BE2C (cell line): ENCODE measurements around the gene ADCY7.

Source experiments
- DNase-seq: peaks from one replicate; pipeline ENCODE4 v3.0.0-alpha.2; 2020
- H3K27me3 ChIP-seq: fragments of 250-450 bp; sonication (Bioruptor Pico); 2 replicates; pipeline ENCODE4 v1.5.1; 2020; ENCODE audit warnings: mild to moderate bottlenecking
- H3K36me3 ChIP-seq: fragments of 250-450 bp; sonication (Bioruptor Pico); 2 replicates; pipeline ENCODE4 v1.5.1; 2020; ENCODE audit warnings: mild to moderate bottlenecking
- H3K4me1 ChIP-seq: fragments of 250-450 bp; sonication (Bioruptor Pico); 2 replicates; pipeline ENCODE4 v1.5.1; 2020
- H3K4me3 ChIP-seq: 2 replicates; pipeline ENCODE4 v1.5.1; 2011; ENCODE audit warnings: low read depth, low read length
- H3K9me3 ChIP-seq: fragments of 250-450 bp; sonication (Bioruptor Pico); 2 replicates; pipeline ENCODE4 v1.5.1; 2020
- TF ChIP-seq, protein P1 (sequence below): IDR thresholded peaks from 2 replicates; pipeline ENCODE4 v1.5.1; 2012; ENCODE audit warnings: mild to moderate bottlenecking, low read depth, low read length

Gene ADCY7

DNA sequence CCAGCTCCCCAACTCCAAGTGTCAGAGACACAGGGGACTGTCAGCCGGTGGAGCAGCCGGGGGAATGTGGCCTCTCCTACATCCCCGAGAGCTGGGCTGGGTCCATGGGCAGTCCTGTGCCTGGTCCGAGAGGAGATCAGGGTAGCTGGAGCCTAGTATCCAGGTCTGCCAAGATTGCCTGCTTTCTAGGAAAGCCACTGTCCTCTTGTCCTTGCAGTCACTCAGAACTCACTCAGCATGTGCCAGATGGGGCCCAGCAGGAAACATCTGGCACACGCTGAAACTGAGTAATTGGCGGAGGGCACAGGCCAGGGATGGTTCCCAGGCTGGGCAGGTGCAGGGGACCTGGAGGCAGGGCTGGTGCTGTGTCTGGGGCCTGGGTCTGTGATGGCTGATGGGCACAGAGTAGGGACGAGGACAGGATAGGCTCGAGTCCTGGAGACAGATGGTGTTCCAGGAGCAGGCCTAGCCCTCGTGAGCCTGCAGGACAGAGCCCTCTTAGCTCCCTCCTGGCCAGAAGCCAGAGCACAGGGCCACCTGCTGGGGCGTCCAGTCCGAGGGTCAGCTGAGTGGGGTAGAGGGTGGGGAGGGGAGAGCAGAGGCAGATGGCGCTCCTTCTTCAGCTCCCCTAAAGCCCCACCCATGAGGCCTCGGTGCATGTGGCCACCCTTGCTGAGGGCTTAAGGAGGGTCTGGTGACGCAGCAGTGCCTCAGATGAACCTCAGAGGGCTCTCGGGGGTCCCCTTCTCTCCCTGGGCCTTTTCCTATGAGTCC, 31.1 kb downstream of the ADCY7 start:
- Histone ChIP-seq H3K4me3 (no peak overlapping the region), H3K4me1 (peaks cover 8% of the 10 kb centered on the region), H3K27me3 (no peaks in the 10 kb centered on the region), H3K36me3 (no peaks in the 10 kb centered on the region), H3K9me3 (no peaks in the 10 kb centered on the region)
- DNase-seq = peak; percentile 77
- TF ChIP-seq, protein P1, sequence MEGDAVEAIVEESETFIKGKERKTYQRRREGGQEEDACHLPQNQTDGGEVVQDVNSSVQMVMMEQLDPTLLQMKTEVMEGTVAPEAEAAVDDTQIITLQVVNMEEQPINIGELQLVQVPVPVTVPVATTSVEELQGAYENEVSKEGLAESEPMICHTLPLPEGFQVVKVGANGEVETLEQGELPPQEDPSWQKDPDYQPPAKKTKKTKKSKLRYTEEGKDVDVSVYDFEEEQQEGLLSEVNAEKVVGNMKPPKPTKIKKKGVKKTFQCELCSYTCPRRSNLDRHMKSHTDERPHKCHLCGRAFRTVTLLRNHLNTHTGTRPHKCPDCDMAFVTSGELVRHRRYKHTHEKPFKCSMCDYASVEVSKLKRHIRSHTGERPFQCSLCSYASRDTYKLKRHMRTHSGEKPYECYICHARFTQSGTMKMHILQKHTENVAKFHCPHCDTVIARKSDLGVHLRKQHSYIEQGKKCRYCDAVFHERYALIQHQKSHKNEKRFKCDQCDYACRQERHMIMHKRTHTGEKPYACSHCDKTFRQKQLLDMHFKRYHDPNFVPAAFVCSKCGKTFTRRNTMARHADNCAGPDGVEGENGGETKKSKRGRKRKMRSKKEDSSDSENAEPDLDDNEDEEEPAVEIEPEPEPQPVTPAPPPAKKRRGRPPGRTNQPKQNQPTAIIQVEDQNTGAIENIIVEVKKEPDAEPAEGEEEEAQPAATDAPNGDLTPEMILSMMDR = no peak

DNA sequence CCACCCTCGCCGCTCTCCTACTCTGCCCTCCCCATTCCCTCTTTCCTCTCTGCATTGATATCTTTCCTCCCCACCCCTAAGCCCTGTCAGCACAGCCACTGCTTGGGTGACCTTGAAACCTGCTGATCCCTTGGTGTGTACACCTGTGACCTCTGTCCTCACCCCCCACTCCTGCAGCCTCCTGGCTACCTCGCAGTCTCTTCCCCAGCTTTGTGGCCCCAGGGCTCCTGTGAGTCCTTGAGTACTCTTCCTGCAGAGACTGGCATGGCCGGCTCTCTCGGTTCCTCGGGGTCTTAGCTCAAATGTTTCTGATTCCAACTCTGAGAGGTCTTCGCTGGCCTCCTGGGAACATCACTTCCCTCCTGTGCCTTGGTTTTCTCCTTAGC, 31.7 kb downstream of the ADCY7 start:
- Histone ChIP-seq H3K36me3 (no peaks in the 10 kb centered on the region), H3K4me1 (peaks cover 8% of the 10 kb centered on the region), H3K27me3 (no peaks in the 10 kb centered on the region), H3K4me3 (no peak overlapping the region), H3K9me3 (no peaks in the 10 kb centered on the region)
- TF ChIP-seq, protein P1 = no peak
- no peak for DNase-seq

GRCh38 chr16:50298591-50299507, 32.5 kb downstream of the ADCY7 start:
- Histone ChIP-seq H3K4me3 (no peak overlapping the region), H3K27me3 (no peaks in the 10 kb centered on the region), H3K4me1 (peaks cover 8% of the 10 kb centered on the region), H3K9me3 (no peaks in the 10 kb centered on the region), H3K36me3 (no peaks in the 10 kb centered on the region)
- TF ChIP-seq, protein P1 = no peak
- DNase-seq = no peak

DNA sequence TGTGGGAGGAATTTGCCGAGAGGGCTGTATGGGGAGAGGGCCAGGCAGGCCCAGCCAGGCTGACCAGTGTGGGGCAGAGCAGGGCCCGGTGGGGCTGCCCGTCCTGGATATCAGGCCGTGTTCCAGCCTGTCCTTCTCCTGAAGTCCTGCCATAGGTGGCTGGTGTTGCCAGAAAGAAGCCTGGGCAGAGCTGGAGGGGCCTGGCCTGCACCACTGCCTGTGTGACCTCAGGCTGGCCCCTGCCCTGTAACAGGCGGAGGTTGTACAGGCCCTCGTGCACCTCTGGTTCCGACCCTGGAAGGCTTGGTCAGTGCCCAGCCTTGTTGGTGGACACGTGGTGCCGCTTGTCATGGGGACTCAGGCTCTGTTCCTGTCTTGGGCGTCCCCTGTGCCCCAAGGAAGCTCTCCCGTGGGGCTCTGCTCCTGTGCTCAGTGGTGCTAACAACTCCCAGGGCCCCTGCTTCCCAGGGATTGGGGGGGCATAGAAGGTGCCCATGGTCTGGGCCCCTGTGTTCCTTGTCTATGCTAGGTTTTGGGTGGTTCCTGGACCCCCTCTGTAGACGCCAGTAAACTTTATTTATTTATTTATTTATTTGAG, 33.3 kb downstream of the ADCY7 start:
- Histone ChIP-seq H3K4me1 (peaks cover 8% of the 10 kb centered on the region), H3K4me3 (no peak overlapping the region), H3K9me3 (no peaks in the 10 kb centered on the region), H3K36me3 (no peaks in the 10 kb centered on the region), H3K27me3 (no peaks in the 10 kb centered on the region)
- TF ChIP-seq, protein P1 = no peak
- DNase-seq = no peak

DNA sequence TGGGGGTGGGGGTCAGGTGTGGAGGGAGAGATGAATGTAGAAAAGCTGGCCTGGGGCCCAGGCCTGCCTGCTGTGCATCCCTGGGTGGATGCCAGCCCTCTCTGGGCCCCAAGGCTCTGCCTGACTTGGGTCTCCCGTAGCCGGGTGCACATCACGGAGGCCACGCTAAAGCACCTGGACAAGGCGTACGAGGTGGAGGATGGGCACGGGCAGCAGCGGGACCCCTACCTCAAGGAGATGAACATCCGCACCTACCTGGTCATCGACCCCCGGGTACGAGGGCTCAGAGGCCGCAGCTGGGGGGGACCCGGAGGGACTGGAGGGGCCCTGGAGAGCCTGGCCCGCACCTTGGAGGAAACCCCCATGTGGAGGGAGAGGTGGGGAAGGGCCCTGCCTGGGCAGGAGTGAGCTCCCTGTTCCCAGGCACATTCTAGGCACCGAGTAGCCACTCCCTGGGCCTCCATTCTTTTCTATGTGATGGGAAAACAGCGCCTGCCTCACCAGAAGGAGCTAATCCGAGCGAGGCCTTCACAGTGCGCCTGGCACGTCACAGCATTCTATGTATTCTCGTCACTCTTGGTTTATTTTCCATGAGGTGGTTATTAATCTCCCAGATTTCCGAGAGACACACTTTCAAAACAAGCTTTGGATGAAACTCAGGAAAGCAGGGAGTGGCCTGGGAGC, 34.7 kb downstream of the ADCY7 start:
- no peaks in the 10 kb centered on the region for H3K36me3 ChIP-seq
- peaks cover 8% of the 10 kb centered on the region for H3K4me1 ChIP-seq
- no peaks in the 10 kb centered on the region for H3K27me3 ChIP-seq
- H3K9me3 ChIP-seq = no peaks in the 10 kb centered on the region
- H3K4me3 ChIP-seq = no peak overlapping the region
- DNase-seq = no peak
- TF ChIP-seq, protein P1 = no peak
